Gastrocnemius medialis (tissue), 4 donors: ENCODE results near the gene LMNB1.

ENCODE experiments used
- CTCF ChIP-seq, 5 experiments: fragments of 450-650 bp in 3 of 5; fragments of 200-600 bp in 2 of 5; sonication (generic) in 2 of 5; IDR thresholded peaks in 4 of 5; conservative IDR thresholded peaks in 1 of 5; 1 replicate in 4 of 5; 2 replicates in 1 of 5; pipeline ENCODE4 v1.5.1; 2016 to 2019; ENCODE audit warnings: antibody characterized with exemption in 5 of 5, mild to moderate bottlenecking in 3 of 5, moderate library complexity in 3 of 5
- POLR2A ChIP-seq, 2 donors: fragments of 450-650 bp; IDR thresholded peaks; one replicate each; pipeline ENCODE4 v1.6.1; 2017; ENCODE audit warnings: antibody characterized with exemption in 2 of 2, mild to moderate bottlenecking in 2 of 2, moderate library complexity in 2 of 2

GRCh38 chr5:126847826-126848251 is 70.9 kb downstream of the LMNB1 start:
- TF ChIP-seq POLR2A (IDR thresholded peaks at IDR 0.05) (no peak), CTCF (IDR thresholded peaks at IDR 0.05 in 4 of 5, conservative IDR thresholded peaks at IDR 0.05 in 1 of 5) (no peak)
